Left lung (tissue), 10 donors: ENCODE data around the gene QRICH1. TPM values are rescaled to one million over a fixed set of nuclear protein-coding genes. Genes with fewer than 3 reads are reported as not detected.

Experiments
- ATAC-seq: fragments of 200-7000 bp; cut with Tn5 transposase; one replicate; pipeline ENCODE4 v1.9.1; 2020; ENCODE audit warnings: moderate library complexity
- DNase-seq, 4 donors: peaks; one replicate each; pipeline ENCODE4 v3.0.0-alpha.2; 2013 to 2020
- H3K27ac ChIP-seq, 2 donors: fragments of 200-600 bp; sonication (generic) in 1 of 2; one replicate each; pipeline versions ENCODE4 v1.5.0 to v1.8.0; 2020 to 2021
- H3K27me3 ChIP-seq, 2 donors: fragments of 200-600 bp; sonication (generic) in 1 of 2; one replicate each; pipeline versions ENCODE4 v1.5.0 to v1.8.0; 2020 to 2021
- H3K36me3 ChIP-seq, 2 donors: fragments of 200-600 bp; sonication (generic) in 1 of 2; one replicate each; pipeline versions ENCODE4 v1.5.0 to v1.8.0; 2020 to 2021
- H3K4me1 ChIP-seq, 2 donors: fragments of 200-600 bp; one replicate each; pipeline ENCODE4 v1.8.0; 2021
- H3K4me3 ChIP-seq, 2 donors: fragments of 200-600 bp; sonication (generic) in 1 of 2; one replicate each; pipeline versions ENCODE4 v1.5.0 to v1.8.0; 2020 to 2021; ENCODE audit warnings: mild to moderate bottlenecking in 1 of 2
- H3K9me3 ChIP-seq, 2 donors: fragments of 200-600 bp; sonication (generic) in 1 of 2; one replicate each; pipeline versions ENCODE4 v1.5.0 to v1.8.0; 2020 to 2021
- CTCF ChIP-seq, 2 donors: fragments of 200-600 bp; sonication (generic) in 1 of 2; IDR thresholded peaks; one replicate each; pipeline versions ENCODE4 v1.5.0 to v1.8.0; 2021; ENCODE audit warnings: antibody characterized with exemption in 2 of 2
- intact Hi-C, 2 donors: fragments of 100-400 bp; cut with DNase I; formaldehyde crosslinking; loops; one replicate each; pipeline versions ENCODE4 v1.11.2 to v1.14.2; 2022
- polyA plus RNA-seq, 6 donors: library from polyadenylated mRNA; unstranded; fragments of 120-200 nt; gene quantifications; one replicate each; pipeline ENCODE4 v1.2.1, GENCODE V29; 2013; ENCODE audit not compliant: insufficient read length in 6 of 6
- total RNA-seq, 2 donors: library from RNA; stranded (reverse); fragmentation: NEBNext Ultra II Directional; extraction: Animal tissue kit (Norgen Biotek cat#: 25700); gene quantifications; one replicate each; pipeline ENCODE4 v1.2.1, GENCODE V29; 2021
- donor health status: DM: no; HTN: yes; CAD: no.
- donor health status: DM: no; HTN: no; CAD: no.

The QRICH1 gene
- total and polyA plus RNA-seq, 8 donors, result 71.6 to 85.8 (median 77.6) TPM

GRCh38 chr3:49076646-49077045 lies 17.2 kb downstream of the QRICH1 start:
- DNase-seq, result peak in 1 of 4 donors; percentile 4
- intact Hi-C loops, result no loop called here
- Histone ChIP-seq H3K27me3 (no peaks in the 10 kb centered on the region), H3K9me3 (no peaks in the 10 kb centered on the region), H3K4me1 (peaks cover 0 to 3% of the 10 kb centered on the region in 2 donors), H3K4me3 (no peak overlapping the region), H3K36me3 (peaks cover 4 to 80% of the 10 kb centered on the region in 2 donors), H3K27ac (no peak overlapping the region)
- no peak for ATAC-seq
- no peak for TF ChIP-seq CTCF (IDR thresholded peaks at IDR 0.05)

GRCh38 chr3:49076116-49076515 lies 17.8 kb downstream of the QRICH1 start:
- TF ChIP-seq CTCF (IDR thresholded peaks at IDR 0.05), result no peak
- intact Hi-C loops, result no loop called here
- H3K27ac ChIP-seq, result no peak overlapping the region
- peaks cover 4 to 85% of the 10 kb centered on the region in 2 donors for H3K36me3 ChIP-seq
- no peak for DNase-seq
- ATAC-seq, result no peak
- H3K4me1 ChIP-seq, result peaks cover 0 to 3% of the 10 kb centered on the region in 2 donors
- H3K4me3 ChIP-seq, result no peak overlapping the region
- H3K9me3 ChIP-seq, result no peaks in the 10 kb centered on the region
- H3K27me3 ChIP-seq, result no peaks in the 10 kb centered on the region

GRCh38 chr3:49058011-49058410 lies 35.9 kb downstream of the QRICH1 start:
- H3K4me3 ChIP-seq, result no peak overlapping the region
- ATAC-seq (no peak), DNase-seq (no peak)
- H3K9me3 ChIP-seq, result no peaks in the 10 kb centered on the region
- H3K27me3 ChIP-seq, result no peaks in the 10 kb centered on the region
- no peaks in the 10 kb centered on the region for H3K4me1 ChIP-seq
- H3K27ac ChIP-seq, result no peak overlapping the region
- intact Hi-C loops, result no loop called here
- H3K36me3 ChIP-seq, result peaks cover 0 to 86% of the 10 kb centered on the region in 2 donors
- TF ChIP-seq CTCF (IDR thresholded peaks at IDR 0.05), result no peak

- DNase-seq (no peak), ATAC-seq (no peak)
- Histone ChIP-seq H3K36me3 (peaks cover 0 to 87% of the 10 kb centered on the region in 2 donors), H3K27ac (no peak overlapping the region), H3K27me3 (no peaks in the 10 kb centered on the region), H3K4me3 (no peak overlapping the region), H3K4me1 (no peaks in the 10 kb centered on the region), H3K9me3 (no peaks in the 10 kb centered on the region)
- intact Hi-C loops, result no loop called here
- TF ChIP-seq CTCF (IDR thresholded peaks at IDR 0.05), result no peak
These were observed 36.6 kb downstream of the QRICH1 start for GRCh38 chr3:49057268-49057667.

GRCh38 chr3:49054344-49054862 lies 39.5 kb downstream of the QRICH1 start:
- TF ChIP-seq CTCF (IDR thresholded peaks at IDR 0.05), result no peak
- H3K4me1 ChIP-seq, result no peaks in the 10 kb centered on the region
- no peaks in the 10 kb centered on the region for H3K9me3 ChIP-seq
- no peak for DNase-seq
- H3K27ac ChIP-seq, result no peak overlapping the region
- intact Hi-C loops, result no loop called here
- no peak for ATAC-seq
- H3K4me3 ChIP-seq, result no peak overlapping the region
- peaks cover 0 to 69% of the 10 kb centered on the region in 2 donors for H3K36me3 ChIP-seq
- H3K27me3 ChIP-seq, result no peaks in the 10 kb centered on the region
